GM21576 (cell line): ENCODE data around the gene B4GAT1.
"Not testable (repeated sequence)": the region's sequence is repeated elsewhere in the genome, so short reads cannot be mapped to it uniquely, and the experiment has no call there.

ENCODE experiments used
- ATAC-seq: cut with Tn5 transposase; IDR thresholded peaks from one replicate; pipeline ENCODE4 v1.9.1; 2021; ENCODE audit warnings: mild to moderate bottlenecking, moderate library complexity; ENCODE audit not compliant: unreplicated experiment

Gene B4GAT1

GRCh38 chr11:66363805-66364535 is 16.5 kb upstream of the B4GAT1 start:
- no peak for ATAC-seq

- no peak for ATAC-seq
Measured at GRCh38 chr11:66363187-66363601, 15.8 kb upstream of the B4GAT1 start.

DNA sequence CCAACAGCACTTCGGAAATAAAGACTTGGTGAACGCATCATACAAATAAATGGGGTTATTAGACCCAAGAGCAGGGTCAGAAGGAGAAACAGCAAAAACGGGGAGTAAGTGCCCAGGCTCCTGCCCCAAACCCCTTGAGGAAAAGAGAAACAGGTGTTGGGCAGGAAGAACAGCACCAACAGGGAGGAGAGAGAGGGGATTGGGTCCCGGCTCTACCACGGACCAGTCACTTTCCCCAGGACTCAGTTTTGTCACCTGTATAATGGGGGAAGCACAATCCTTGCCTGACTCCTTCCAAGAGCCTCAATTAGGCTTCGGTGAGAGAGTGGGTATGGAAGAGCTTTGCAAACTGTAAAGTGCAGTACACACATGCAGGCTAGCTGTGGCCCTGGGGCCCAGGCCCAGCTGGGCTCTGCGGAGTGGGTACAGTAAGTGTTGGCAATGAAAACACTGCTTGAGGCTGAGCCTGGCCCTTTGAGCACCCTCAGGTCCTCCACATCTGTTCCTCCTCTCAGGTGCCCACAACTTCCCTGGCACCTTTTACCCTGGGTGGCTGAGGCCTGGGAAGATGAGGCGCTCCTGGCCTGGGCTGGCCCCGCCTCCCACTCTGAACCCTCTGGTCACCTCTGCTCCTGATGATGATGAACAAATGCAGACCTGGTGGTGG is 15.2 kb upstream of the B4GAT1 start:
- ATAC-seq: no peak

DNA sequence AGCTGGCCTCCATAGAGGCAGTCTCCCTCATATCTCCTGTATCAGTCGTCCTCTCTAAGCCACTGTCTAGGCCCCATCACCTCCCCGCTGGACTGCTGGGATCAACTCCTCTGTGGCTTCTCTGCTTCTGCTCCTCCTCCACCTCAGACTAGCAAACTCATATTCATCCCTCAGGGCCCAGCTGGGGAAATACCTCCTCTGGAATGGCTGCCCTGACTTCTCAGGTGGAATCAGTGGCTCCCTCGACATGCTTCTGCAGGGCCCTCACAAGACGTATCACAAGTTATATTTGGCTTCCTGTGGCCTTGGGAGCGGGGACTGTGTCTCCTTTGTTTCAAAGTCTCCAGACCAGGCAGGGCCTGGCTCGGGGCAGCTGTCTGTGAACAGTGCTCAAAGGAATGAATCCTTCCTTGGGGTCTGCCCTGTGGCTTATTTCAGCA is 14.1 kb upstream of the B4GAT1 start:
- ATAC-seq: no peak

GRCh38 chr11:66360406-66361073 is 13.1 kb upstream of the B4GAT1 start:
- ATAC-seq: no peak

DNA sequence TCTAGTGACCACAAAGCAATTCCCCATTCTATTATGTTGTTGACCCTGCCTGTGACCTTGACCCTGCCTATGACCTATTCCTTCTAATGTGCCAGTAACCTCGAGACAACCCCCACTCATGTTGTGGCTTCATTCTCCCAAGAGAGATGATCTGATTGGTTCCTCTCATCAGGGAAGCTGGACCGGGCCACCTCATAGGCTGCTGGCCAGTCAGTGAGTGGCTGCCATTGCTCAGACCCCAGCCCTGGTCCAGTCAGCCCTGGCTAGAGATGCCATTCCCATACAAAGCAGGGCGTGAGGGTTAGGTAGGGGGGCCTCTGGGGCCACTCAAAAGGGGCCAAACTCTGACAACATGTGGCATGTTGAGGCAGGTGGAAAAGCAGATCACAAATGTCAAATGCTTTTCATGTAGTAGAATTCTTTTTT is 12.2 kb upstream of the B4GAT1 start:
- ATAC-seq: no peak

GRCh38 chr11:66350560-66351235 is 3.3 kb upstream of the B4GAT1 start:
- ATAC-seq: not testable (repeated sequence)

DNA sequence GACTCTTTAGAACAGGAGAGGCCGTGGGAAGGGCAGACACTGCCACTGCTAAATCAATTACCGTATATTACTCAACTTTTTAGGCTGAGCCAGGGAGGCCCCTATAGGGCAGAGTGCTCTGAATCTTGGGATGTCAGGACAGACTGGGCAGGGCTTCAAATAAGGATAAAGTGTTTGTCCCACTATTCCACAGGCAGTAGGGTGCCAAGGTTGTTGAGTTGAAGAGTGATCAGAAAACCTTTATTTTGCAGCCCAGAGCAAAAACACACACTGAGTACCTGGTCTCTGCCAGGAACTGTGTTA is 1.6 kb upstream of the B4GAT1 start:
- no peak for ATAC-seq

DNA sequence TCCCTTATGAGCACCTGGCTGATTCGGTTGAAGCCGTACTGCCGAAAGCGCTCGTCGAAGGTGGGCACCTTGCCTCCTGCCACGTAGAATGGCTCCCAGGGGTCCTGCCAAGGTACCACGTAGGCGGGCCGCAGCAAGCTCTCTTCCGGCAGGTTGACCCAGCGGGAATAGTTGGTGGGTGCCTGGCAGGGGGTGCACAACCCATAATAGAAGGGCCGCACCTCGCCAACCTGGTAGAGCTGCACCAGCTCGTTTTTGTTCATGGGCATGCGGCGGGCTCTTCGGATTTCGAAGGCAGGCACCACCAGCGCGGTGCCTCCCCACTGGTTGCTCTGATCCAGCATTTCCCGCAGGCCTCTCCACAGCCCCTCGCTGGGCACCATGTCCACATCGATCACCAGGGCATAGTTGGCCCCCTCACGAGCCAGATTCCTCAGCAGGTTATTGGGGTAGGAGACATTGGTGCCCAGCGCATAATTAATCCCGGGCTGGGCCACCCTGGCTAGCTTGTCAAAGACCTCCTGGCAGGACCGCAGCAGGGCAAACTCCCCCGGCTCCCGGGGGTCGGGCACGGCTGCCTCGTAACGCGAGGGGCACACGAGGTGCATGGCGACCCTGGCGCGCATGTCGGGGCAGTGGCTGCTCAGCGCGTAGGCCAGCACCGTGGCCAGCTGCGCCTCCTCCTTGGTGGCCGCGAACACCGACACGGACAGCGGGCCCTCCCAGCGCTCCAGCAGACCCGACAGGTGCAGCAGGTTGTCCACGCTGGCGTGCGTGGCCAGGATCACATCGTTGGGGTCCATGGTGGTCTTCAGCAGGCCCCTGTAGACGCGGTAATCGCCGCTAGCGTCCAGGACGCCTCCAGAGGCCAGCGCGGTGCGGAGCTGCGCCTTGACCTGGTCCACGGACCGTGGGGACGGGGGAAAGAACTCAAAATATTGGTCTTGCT is 679 bp downstream of the B4GAT1 start:
- no peak for ATAC-seq

DNA sequence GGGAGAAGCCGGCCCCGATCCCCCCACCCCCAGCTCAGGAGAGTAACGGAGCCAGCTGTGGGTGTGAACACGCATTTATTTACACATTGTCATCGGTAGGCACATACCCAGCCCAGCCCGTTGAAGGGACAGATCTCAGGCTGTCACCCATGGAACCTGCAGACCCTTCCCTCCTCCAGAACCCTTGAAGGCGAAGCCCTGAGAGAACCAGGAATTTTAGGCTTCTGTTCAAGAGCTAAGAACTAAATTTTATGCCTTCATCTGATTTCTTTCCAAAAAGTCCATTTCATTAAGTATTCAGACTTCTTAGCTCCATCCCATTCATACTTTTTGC is 2.1 kb downstream of the B4GAT1 start:
- peak; percentile 11 for ATAC-seq

- peak; percentile 76 for ATAC-seq
Measured at GRCh38 chr11:66344550-66345315, 2.7 kb downstream of the B4GAT1 start, which contains the start of gene BRMS1. TSS of gene BRMS1 (minus strand) at chr11:66345104. CDS start at chr11:66342234, 2,870 bp downstream.

- ATAC-seq: no peak
Measured at GRCh38 chr11:66343176-66343575, 4.3 kb downstream of the B4GAT1 start.

- no peak for ATAC-seq
Measured at GRCh38 chr11:66341502-66342126, 5.8 kb downstream of the B4GAT1 start.

- ATAC-seq: no peak
Measured at GRCh38 chr11:66340596-66341501, 6.6 kb downstream of the B4GAT1 start.

GRCh38 chr11:66339686-66340483 is 7.5 kb downstream of the B4GAT1 start:
- no peak for ATAC-seq

DNA sequence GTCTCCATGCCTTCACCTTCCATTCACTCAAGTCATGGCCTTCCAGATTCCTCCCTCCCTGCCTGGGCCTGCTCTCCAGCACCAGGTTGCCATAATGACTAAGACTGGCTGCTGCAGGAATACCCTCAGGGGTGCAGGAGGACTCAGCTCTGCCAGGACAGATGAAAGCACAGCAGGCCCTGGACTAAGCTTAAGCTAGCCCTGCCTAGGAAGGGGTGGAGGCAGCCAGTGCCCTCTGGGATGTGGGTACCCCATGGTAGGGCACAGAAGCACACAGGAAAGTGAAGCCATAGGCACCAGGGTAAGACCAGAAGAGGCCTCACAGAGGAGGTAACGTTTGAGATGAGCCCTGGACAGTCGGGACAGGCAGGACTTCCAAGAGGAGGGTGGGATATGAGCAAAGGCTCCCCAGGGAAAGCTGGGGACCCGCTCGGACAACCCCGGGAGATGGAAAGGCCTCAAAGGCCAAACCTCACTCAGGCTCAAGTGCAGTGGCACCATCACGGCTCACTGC is 8.2 kb downstream of the B4GAT1 start:
- ATAC-seq: no peak
